Panc1 (cell line): ENCODE data around the gene UBR2. TPM values are rescaled to one million over a fixed set of nuclear protein-coding genes. Genes with fewer than 3 reads are reported as not detected.

Source experiments
- ATAC-seq: fragments of 200-7000 bp; cut with Tn5 transposase; 2 replicates; pipeline ENCODE4 v1.9.1; 2020; ENCODE audit warnings: mild to moderate bottlenecking, moderate library complexity
- BruUV-seq: library from RNA; stranded (reverse); fragments of 400-500 nt; replicated peaks from 2 replicates; lab custom pipeline; 2021; lab: Mats Ljungman, UMichigan
- CTCF ChIA-PET: fragments of 300-600 bp; sonication (Branson Sonifier 250); formaldehyde crosslinking; loops from one replicate; lab custom pipeline; 2022; ENCODE audit warnings: antibody characterized with exemption; lab: Charles Lee
- POLR2A ChIA-PET: fragments of 300-600 bp; sonication (Branson Sonifier 250); formaldehyde crosslinking; loops from one replicate; lab custom pipeline; 2022; ENCODE audit warnings: antibody characterized with exemption; lab: Charles Lee
- DNase-seq: peaks from one replicate; pipeline ENCODE4 v3.0.0-alpha.2; 2010; ENCODE audit warnings: low read depth, low spot score
- H3K27ac ChIP-seq: 2 replicates; pipeline ENCODE4 v1.5.1; 2011; ENCODE audit warnings: mild to moderate bottlenecking, low read length, inconsistent platforms
- H3K27me3 ChIP-seq: fragments of 200-500 bp; sonication (Bioruptor generic); 2 replicates; pipeline ENCODE4 v1.6.0; 2014; ENCODE audit warnings: low read length, inconsistent platforms; ENCODE audit not compliant: control insufficient read depth, insufficient read depth
- H3K36me3 ChIP-seq: fragments of 200-500 bp; sonication (Bioruptor generic); 2 replicates; pipeline ENCODE4 v1.5.1; 2014; ENCODE audit warnings: inconsistent platforms, mild to moderate bottlenecking, low read length, moderate library complexity; ENCODE audit not compliant: control insufficient read depth, insufficient read depth
- H3K4me1 ChIP-seq: 2 replicates; pipeline ENCODE4 v1.5.1; 2011; ENCODE audit warnings: inconsistent platforms, mild to moderate bottlenecking, low read length, moderate library complexity; ENCODE audit not compliant: control insufficient read depth, insufficient read depth
- H3K4me3 ChIP-seq, 2 experiments: 2 replicates each; pipeline ENCODE4 v1.5.1; 2011 to 2012; ENCODE audit warnings: low read depth in 2 of 2, low read length in 2 of 2, mild to moderate bottlenecking in 2 of 2, inconsistent platforms in 1 of 2, moderate library complexity in 1 of 2
- H3K9me3 ChIP-seq: fragments of 200-500 bp; sonication (Bioruptor generic); 2 replicates; pipeline ENCODE4 v1.5.1; 2014; ENCODE audit warnings: low read depth, mild to moderate bottlenecking, inconsistent platforms, low read length, moderate library complexity; ENCODE audit not compliant: control insufficient read depth, insufficient read depth
- POLR2AphosphoS5 ChIP-seq: IDR thresholded peaks from 2 replicates; pipeline ENCODE4 v1.6.1; 2012; ENCODE audit warnings: mild to moderate bottlenecking, low read depth, low read length, moderate library complexity
- SIN3A ChIP-seq: IDR thresholded peaks from 2 replicates; pipeline ENCODE4 v1.6.1; 2012; ENCODE audit warnings: low read depth, mild to moderate bottlenecking, low read length, moderate library complexity, borderline replicate concordance; ENCODE audit not compliant: insufficient read depth
- TCF7L2 ChIP-seq: IDR thresholded peaks from 2 replicates; pipeline ENCODE4 v1.6.1; 2011; ENCODE audit warnings: mild to moderate bottlenecking, low read depth, low read length, inconsistent platforms
- in situ Hi-C: cut with HindIII; loops from 2 replicates; pipeline ENCODE4 v1.10.0; 2016; ENCODE audit warnings: low sequenced_read_pairs, low pct_unique_long_range_greater_than_20kb
- intact Hi-C: fragments of 100-400 bp; cut with micrococcal nuclease; formaldehyde crosslinking; loops from one replicate; pipeline ENCODE4 v1.10.0; 2022; ENCODE audit not compliant: unreplicated experiment
- total RNA-seq: library from RNA; stranded (reverse); gene quantifications from one replicate; pipeline ENCODE4 v1.2.1, GENCODE V29; 2021; ENCODE audit not compliant: unreplicated experiment
- TF ChIP-seq, protein P1 (sequence below): fragments of 450-650 bp; IDR thresholded peaks from 2 replicates; pipeline ENCODE4 v1.5.1; 2017; ENCODE audit warnings: mild to moderate bottlenecking
- TF ChIP-seq, protein P2 (sequence below), 2 experiments: IDR thresholded peaks; 2 replicates each; pipeline ENCODE4 v1.6.1; 2011 to 2012; ENCODE audit warnings: low read depth in 2 of 2, control low read depth in 1 of 2, low read length in 1 of 2, mild to moderate bottlenecking in 1 of 2, moderate library complexity in 1 of 2; ENCODE audit not compliant: insufficient read depth in 1 of 2

Gene UBR2
- total RNA-seq, 1 experiment from 2014 or later, result 19.1 TPM

GRCh38 chr6:42714098-42714761 lies 150.4 kb downstream of the UBR2 start:
- TF ChIP-seq, protein P1, sequence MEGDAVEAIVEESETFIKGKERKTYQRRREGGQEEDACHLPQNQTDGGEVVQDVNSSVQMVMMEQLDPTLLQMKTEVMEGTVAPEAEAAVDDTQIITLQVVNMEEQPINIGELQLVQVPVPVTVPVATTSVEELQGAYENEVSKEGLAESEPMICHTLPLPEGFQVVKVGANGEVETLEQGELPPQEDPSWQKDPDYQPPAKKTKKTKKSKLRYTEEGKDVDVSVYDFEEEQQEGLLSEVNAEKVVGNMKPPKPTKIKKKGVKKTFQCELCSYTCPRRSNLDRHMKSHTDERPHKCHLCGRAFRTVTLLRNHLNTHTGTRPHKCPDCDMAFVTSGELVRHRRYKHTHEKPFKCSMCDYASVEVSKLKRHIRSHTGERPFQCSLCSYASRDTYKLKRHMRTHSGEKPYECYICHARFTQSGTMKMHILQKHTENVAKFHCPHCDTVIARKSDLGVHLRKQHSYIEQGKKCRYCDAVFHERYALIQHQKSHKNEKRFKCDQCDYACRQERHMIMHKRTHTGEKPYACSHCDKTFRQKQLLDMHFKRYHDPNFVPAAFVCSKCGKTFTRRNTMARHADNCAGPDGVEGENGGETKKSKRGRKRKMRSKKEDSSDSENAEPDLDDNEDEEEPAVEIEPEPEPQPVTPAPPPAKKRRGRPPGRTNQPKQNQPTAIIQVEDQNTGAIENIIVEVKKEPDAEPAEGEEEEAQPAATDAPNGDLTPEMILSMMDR, result no peak
- no peak for TF ChIP-seq TCF7L2
- TF ChIP-seq SIN3A, result no peak
- TF ChIP-seq, protein P2, sequence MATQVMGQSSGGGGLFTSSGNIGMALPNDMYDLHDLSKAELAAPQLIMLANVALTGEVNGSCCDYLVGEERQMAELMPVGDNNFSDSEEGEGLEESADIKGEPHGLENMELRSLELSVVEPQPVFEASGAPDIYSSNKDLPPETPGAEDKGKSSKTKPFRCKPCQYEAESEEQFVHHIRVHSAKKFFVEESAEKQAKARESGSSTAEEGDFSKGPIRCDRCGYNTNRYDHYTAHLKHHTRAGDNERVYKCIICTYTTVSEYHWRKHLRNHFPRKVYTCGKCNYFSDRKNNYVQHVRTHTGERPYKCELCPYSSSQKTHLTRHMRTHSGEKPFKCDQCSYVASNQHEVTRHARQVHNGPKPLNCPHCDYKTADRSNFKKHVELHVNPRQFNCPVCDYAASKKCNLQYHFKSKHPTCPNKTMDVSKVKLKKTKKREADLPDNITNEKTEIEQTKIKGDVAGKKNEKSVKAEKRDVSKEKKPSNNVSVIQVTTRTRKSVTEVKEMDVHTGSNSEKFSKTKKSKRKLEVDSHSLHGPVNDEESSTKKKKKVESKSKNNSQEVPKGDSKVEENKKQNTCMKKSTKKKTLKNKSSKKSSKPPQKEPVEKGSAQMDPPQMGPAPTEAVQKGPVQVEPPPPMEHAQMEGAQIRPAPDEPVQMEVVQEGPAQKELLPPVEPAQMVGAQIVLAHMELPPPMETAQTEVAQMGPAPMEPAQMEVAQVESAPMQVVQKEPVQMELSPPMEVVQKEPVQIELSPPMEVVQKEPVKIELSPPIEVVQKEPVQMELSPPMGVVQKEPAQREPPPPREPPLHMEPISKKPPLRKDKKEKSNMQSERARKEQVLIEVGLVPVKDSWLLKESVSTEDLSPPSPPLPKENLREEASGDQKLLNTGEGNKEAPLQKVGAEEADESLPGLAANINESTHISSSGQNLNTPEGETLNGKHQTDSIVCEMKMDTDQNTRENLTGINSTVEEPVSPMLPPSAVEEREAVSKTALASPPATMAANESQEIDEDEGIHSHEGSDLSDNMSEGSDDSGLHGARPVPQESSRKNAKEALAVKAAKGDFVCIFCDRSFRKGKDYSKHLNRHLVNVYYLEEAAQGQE (IDR thresholded peaks at IDR 0.05; ENCODE audit: insufficient read depth in 1 of 2, low read depth in 2 of 2, low read length in 1 of 2), result no peak
- no peak for TF ChIP-seq POLR2AphosphoS5
- POLR2A ChIA-PET, result no interaction called here

GRCh38 chr6:42715871-42716270 lies 152.0 kb downstream of the UBR2 start:
- POLR2A ChIA-PET, result interaction anchor here (0.7 kb wide), 1 partner anchor 146 kb away, joined by 3 read pairs; no protein-coding TSS in a partner anchor
- H3K27me3 ChIP-seq, result no peaks in the 10 kb centered on the region
- no peak overlapping the region for H3K27ac ChIP-seq
- TF ChIP-seq, protein P1, result no peak
- TF ChIP-seq TCF7L2 (no peak), POLR2AphosphoS5 (no peak), SIN3A (no peak)
- TF ChIP-seq, protein P2 (IDR thresholded peaks at IDR 0.05; ENCODE audit: insufficient read depth in 1 of 2, low read depth in 2 of 2, low read length in 1 of 2), result no peak
- H3K9me3 ChIP-seq, result no peaks in the 10 kb centered on the region
- BruUV-seq, result no TSS peak
- H3K36me3 ChIP-seq, result no peaks in the 10 kb centered on the region
- ATAC-seq (no peak), DNase-seq (no peak)
- in situ Hi-C loops, result no loop called here
- no peaks in the 10 kb centered on the region; the same call in none of the 2 replicates for H3K4me1 ChIP-seq
- intact Hi-C loops, result no loop called here
- CTCF ChIA-PET, result interaction anchor here (0.5 kb wide), 1 partner anchor 164 kb away, joined by 4 read pairs; the partner anchor contains the start of gene RPL7L1
- H3K4me3 ChIP-seq, result no peak overlapping the region

More at GRCh38 chr6:42714098-42714761, 150.4 kb downstream of the UBR2 start:
- Histone ChIP-seq H3K36me3 (no peaks in the 10 kb centered on the region), H3K4me3 (no peak overlapping the region), H3K4me1 (no peaks in the 10 kb centered on the region; the same call in 1 of the 2 replicates), H3K27ac (no peak overlapping the region), H3K27me3 (no peaks in the 10 kb centered on the region), H3K9me3 (no peaks in the 10 kb centered on the region)
- intact Hi-C loops, result no loop called here
- BruUV-seq, result no TSS peak
- DNase-seq (no peak), ATAC-seq (0 out of 2 replicates have a peak, but pooled peaks have one; percentile 39)
- in situ Hi-C loops, result no loop called here
- CTCF ChIA-PET, result no interaction called here
